HFFc6 (cell line): ENCODE data around the gene CUL3. TPM values are rescaled to one million over a fixed set of nuclear protein-coding genes. Genes with fewer than 3 reads are reported as not detected.
A peak's percentile ranks its signal among the peaks of the same experiment; 100 is the strongest.
"Not testable (repeated sequence)": the region's sequence is repeated elsewhere in the genome, so short reads cannot be mapped to it uniquely, and the experiment has no call there.

Source experiments
- DNase-seq: peaks from one replicate; pipeline ENCODE4 v3.0.0-alpha.2; 2018
- H3K27ac Mint-ChIP-seq: 2 replicates; pipeline ENCODE4 v1.8.0; 2020; ENCODE audit warnings: mild to moderate bottlenecking, mixed read lengths
- H3K27me3 Mint-ChIP-seq: 2 replicates; pipeline ENCODE4 v1.8.0; 2021; ENCODE audit warnings: mild to moderate bottlenecking, moderate library complexity, mixed read lengths; ENCODE audit not compliant: insufficient read depth
- H3K36me3 Mint-ChIP-seq: 2 replicates; pipeline ENCODE4 v1.8.0; 2021; ENCODE audit warnings: low read depth, mixed read lengths
- H3K4me1 Mint-ChIP-seq: 2 replicates; pipeline ENCODE4 v1.8.0; 2020; ENCODE audit warnings: low read depth, mixed read lengths
- H3K4me3 Mint-ChIP-seq: 2 replicates; pipeline ENCODE4 v1.8.0; 2020; ENCODE audit warnings: mild to moderate bottlenecking, moderate library complexity, mixed read lengths
- H3K9me3 Mint-ChIP-seq: 2 replicates; pipeline ENCODE4 v1.8.0; 2020; ENCODE audit warnings: mild to moderate bottlenecking, mixed read lengths
- total RNA-seq, 6 experiments: library from RNA; stranded (reverse); fragmentation: NEBNext Ultra II Directional; extraction: Animal tissue kit (Norgen Biotek cat#: 25700); gene quantifications; 2 replicates in 1 of 6; 3 replicates in 5 of 6; pipeline ENCODE4 v1.2.3, GENCODE V29; 2021
- TF ChIP-seq, protein P1 (sequence below): fragments of 200-600 bp; sonication (generic); IDR thresholded peaks from 2 replicates; pipeline ENCODE4 v1.5.0; 2021; ENCODE audit warnings: antibody characterized with exemption, mild to moderate bottlenecking

Gene CUL3
- total RNA-seq, 6 experiments from 2014 or later = 76.9 to 88.4 (median 83.3) TPM

DNA sequence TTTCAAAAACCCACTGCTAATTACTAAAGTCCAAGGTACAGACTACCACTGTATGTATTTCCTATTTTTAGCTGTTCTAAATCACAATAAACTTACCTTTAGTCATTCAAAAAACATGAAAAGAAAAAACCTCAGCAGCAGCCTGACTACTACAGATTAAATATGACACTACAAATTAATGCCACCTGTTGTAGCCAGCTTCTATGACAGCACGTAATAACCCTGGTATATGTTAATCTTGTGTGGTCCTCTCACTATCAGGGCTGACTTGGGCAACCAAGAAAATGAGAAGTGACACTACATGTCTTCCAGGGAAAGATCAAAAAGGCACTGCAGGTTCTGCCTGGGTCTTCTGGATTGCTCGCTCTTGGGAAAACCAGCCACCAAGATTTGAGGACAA lies 92.6 kb downstream of the CUL3 start:
- Mint-ChIP-seq H3K4me3 (no peak overlapping the region), H3K27ac (peak overlapping the region; percentile 26; the same call in 1 of the 2 replicates), H3K4me1 (peaks cover 15% of the 10 kb centered on the region), H3K27me3 (peaks cover 9% of the 10 kb centered on the region), H3K9me3 (peaks cover 6% of the 10 kb centered on the region), H3K36me3 (peaks cover 48% of the 10 kb centered on the region)
- TF ChIP-seq, protein P1, sequence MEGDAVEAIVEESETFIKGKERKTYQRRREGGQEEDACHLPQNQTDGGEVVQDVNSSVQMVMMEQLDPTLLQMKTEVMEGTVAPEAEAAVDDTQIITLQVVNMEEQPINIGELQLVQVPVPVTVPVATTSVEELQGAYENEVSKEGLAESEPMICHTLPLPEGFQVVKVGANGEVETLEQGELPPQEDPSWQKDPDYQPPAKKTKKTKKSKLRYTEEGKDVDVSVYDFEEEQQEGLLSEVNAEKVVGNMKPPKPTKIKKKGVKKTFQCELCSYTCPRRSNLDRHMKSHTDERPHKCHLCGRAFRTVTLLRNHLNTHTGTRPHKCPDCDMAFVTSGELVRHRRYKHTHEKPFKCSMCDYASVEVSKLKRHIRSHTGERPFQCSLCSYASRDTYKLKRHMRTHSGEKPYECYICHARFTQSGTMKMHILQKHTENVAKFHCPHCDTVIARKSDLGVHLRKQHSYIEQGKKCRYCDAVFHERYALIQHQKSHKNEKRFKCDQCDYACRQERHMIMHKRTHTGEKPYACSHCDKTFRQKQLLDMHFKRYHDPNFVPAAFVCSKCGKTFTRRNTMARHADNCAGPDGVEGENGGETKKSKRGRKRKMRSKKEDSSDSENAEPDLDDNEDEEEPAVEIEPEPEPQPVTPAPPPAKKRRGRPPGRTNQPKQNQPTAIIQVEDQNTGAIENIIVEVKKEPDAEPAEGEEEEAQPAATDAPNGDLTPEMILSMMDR = no peak
- DNase-seq = no peak

DNA sequence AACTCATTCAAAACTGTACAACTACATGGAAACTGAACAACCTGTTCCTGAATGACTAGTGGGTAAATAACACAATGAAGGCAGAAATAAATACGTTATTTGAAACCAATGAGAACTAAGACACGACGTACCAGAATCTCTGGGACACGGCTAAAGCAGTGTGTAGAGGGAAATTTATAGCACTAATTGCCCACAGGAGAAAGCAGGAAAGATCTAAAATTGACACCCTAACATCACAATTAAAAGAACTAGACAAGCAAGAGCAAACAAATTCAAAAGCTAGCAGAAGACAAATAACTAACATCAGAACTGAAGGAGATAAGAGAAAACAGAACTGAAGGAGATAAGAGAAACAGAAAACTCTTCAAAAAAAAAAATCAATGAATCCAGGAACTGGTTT lies 97.2 kb downstream of the CUL3 start:
- peaks cover 64% of the 10 kb centered on the region for H3K36me3 Mint-ChIP-seq
- H3K27ac Mint-ChIP-seq, H3K9me3 Mint-ChIP-seq: not testable (repeated sequence)

DNA sequence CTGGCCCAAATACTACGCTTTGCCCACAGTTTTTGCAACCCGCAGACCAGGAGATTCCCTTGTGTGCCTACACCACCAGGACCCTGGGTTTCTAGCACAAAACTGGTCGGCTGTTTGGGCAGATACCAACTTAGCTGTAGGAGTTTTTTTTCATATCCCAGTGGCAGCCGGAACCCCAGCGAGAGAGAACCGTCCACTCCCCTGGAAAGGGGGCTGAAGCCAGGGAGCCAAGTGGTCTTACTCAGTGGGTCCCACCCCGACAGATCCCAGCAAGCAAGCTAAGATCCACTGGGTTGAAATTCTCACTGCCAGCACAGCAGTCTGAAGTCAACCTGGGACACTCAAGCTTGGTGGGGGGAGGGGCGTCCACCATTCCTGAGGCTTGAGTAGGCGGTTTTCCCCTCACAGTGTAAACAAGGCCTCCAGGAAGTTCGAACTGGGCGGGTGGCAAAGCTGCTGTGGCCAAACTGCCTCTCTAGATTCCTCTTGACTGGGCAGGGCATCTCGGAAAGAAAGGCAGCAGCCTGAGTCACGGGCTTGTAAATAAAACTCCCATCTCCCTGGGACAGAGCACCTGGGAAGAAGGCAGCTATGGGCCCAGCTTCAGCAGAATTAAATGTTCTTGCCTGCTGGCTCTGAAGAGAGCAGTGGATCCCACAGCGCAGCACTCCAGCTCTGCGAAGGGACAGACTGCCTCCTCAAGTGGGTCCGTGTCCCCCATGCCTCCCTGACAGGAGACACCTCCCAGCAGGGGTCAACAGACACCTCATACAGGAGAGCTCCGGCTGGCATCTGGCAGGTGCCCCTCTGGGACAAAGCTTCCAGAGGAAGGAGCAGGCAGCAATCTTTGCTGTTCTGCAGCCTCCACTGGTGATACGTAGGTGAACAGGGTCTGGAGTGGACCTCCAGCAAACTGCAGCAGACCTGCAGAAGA lies 99.8 kb downstream of the CUL3 start:
- not testable (repeated sequence) for H3K27me3 Mint-ChIP-seq, H3K9me3 Mint-ChIP-seq
- peak overlapping the region; percentile 40; the same call in 1 of the 2 replicates for H3K4me3 Mint-ChIP-seq
- peak overlapping the region; percentile 87 for H3K27ac Mint-ChIP-seq
- DNase-seq = peak; percentile 97
- peaks cover 60% of the 10 kb centered on the region for H3K36me3 Mint-ChIP-seq
- H3K4me1 Mint-ChIP-seq = peaks cover 59% of the 10 kb centered on the region

More for the DNA sequence above, 97.2 kb downstream of the CUL3 start:
- H3K4me3 Mint-ChIP-seq, DNase-seq, H3K27me3 Mint-ChIP-seq: not testable (repeated sequence)
- H3K4me1 Mint-ChIP-seq = peaks cover 56% of the 10 kb centered on the region

DNA sequence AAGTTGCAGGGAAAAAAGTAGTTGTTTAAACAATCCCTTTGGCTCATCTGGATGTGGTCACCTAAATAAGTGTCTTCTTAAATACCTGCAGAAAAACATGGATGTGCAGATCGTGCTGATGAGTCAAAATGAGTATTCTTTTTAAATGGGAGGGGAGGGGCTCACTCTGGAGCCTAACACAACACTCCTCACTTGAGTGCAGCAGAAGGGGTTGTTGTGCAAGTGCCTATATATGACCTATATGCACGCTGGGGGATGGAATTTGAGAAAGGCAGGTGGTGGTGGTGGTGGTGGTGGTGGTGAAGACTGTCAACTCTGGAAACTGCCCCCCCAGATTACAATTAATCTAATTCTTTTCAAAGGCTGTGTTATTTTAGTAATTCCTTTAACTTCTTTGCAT lies 105.3 kb downstream of the CUL3 start:
- no peaks in the 10 kb centered on the region; the same call in 1 of the 2 replicates for H3K27me3 Mint-ChIP-seq
- TF ChIP-seq, protein P1 = no peak
- no peak for DNase-seq
- H3K4me1 Mint-ChIP-seq = peaks cover 31% of the 10 kb centered on the region
- peaks cover 36% of the 10 kb centered on the region for H3K36me3 Mint-ChIP-seq
- no peak overlapping the region for H3K4me3 Mint-ChIP-seq
- H3K27ac Mint-ChIP-seq = no peak overlapping the region
- no peaks in the 10 kb centered on the region for H3K9me3 Mint-ChIP-seq

DNA sequence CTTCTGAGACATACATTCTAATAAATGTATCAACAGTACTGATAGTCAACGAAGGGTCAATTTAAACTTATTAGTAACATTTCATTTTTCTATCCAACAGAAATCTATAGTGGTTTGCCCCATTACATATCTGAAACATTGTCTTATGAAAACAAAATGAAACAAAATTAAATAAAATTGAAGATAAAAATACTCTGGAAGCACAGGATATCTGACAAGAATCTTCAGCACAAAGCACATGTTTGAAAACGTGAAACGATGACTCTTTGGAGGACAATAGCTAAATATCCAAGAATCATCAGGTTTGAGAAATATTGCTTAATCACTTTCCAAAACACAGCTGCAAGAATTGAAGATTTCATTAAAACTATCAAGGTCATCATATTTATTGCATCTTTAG lies 112.3 kb downstream of the CUL3 start:
- TF ChIP-seq, protein P1 = no peak
- peaks cover 23% of the 10 kb centered on the region for H3K36me3 Mint-ChIP-seq
- no peak for DNase-seq
- H3K4me3 Mint-ChIP-seq = no peak overlapping the region
- no peaks in the 10 kb centered on the region; the same call in 1 of the 2 replicates for H3K27me3 Mint-ChIP-seq
- H3K27ac Mint-ChIP-seq = no peak overlapping the region
- no peaks in the 10 kb centered on the region for H3K4me1 Mint-ChIP-seq
- no peaks in the 10 kb centered on the region for H3K9me3 Mint-ChIP-seq

DNA sequence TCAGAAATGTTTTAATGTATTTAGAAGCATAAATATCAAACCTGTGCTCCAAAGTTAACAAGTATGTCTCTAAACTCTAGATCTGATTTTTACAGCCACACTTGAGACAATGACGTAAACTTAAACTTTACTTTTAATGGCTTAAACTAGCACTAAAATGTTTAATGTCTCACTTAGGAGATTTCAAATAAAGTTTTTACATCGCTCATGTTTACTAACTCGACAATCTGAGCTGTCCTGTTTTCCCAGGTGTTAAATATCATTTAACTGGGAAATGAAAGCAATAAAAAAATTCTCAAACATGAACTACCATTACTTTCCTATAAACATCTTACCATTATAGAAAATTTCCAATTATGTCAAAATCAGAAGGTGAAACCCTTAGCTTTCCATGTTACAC lies 113.0 kb downstream of the CUL3 start:
- no peak overlapping the region for H3K4me3 Mint-ChIP-seq

More for the DNA sequence above, 113.0 kb downstream of the CUL3 start:
- H3K9me3 Mint-ChIP-seq = no peaks in the 10 kb centered on the region
- no peaks in the 10 kb centered on the region; the same call in 1 of the 2 replicates for H3K27me3 Mint-ChIP-seq
- no peaks in the 10 kb centered on the region for H3K4me1 Mint-ChIP-seq
- H3K36me3 Mint-ChIP-seq = peaks cover 16% of the 10 kb centered on the region
- no peak overlapping the region for H3K27ac Mint-ChIP-seq
- TF ChIP-seq, protein P1 = no peak
- DNase-seq = no peak
